Kasumi-1 (cell line): ENCODE data around the gene CLDND1.

Experiments
- DNase-seq, 2 experiments: peaks; one replicate each; lab custom pipeline; 2025; lab: John Stamatoyannopoulos, UW

The CLDND1 gene

GRCh38 chr3:98514948-98515347 is 7.8 kb downstream of the CLDND1 start:
- no peak for DNase-seq

GRCh38 chr3:98513736-98514135 is 9.0 kb downstream of the CLDND1 start:
- DNase-seq = no peak

- peak in 1 of 2 experiments; percentile 11 for DNase-seq
Observed at GRCh38 chr3:98513091-98513511, 9.6 kb downstream of the CLDND1 start.

GRCh38 chr3:98512576-98512975 is 10.1 kb downstream of the CLDND1 start:
- DNase-seq = no peak

- no peak for DNase-seq
Observed at GRCh38 chr3:98508582-98508981, 14.1 kb downstream of the CLDND1 start.

- DNase-seq = no peak
Observed at GRCh38 chr3:98504539-98504938, 18.2 kb downstream of the CLDND1 start.

- DNase-seq = no peak
Observed at GRCh38 chr3:98501863-98502576, 20.7 kb downstream of the CLDND1 start.

- no peak for DNase-seq
Observed at GRCh38 chr3:98501270-98501669, 21.4 kb downstream of the CLDND1 start.

- DNase-seq = no peak
Observed at GRCh38 chr3:98500019-98500418, 22.7 kb downstream of the CLDND1 start.

- DNase-seq = no peak
Observed at GRCh38 chr3:98497381-98497780, 25.3 kb downstream of the CLDND1 start, which contains the start of gene OR5K2. Gene OR5K2 (plus strand): TSS chr3:98497681. CDS start chr3:98497681, 0 bp downstream.

GRCh38 chr3:98483626-98484025 is 39.1 kb downstream of the CLDND1 start:
- DNase-seq = no peak

GRCh38 chr3:98482717-98483482 is 39.8 kb downstream of the CLDND1 start:
- DNase-seq = no peak
